PFSK-1 (cell line): ENCODE measurements around the gene TTC34.

Source experiments
- FOXP2 ChIP-seq: optimal IDR thresholded peaks from 2 replicates; pipeline ENCODE3; 2011; ENCODE audit warnings: borderline replicate concordance, control low read depth, inconsistent platforms; ENCODE audit not compliant: insufficient read depth; ENCODE audit errors: extremely low read length, extremely low read depth
- POLR2AphosphoS5 ChIP-seq: IDR thresholded peaks from 2 replicates; pipeline ENCODE4 v1.6.1; 2012; ENCODE audit warnings: low read depth, mild to moderate bottlenecking, control low read depth, low read length, moderate library complexity
- REST ChIP-seq, 2 experiments: IDR thresholded peaks; 2 replicates each; pipeline versions ENCODE4 v1.6.1 to v1.8.0; 2011 to 2012; ENCODE audit warnings: low read depth in 2 of 2, low read length in 2 of 2, control low read depth in 1 of 2, inconsistent platforms in 1 of 2, mild to moderate bottlenecking in 1 of 2, moderate library complexity in 1 of 2; ENCODE audit not compliant: insufficient read depth in 1 of 2
- SIN3A ChIP-seq: IDR thresholded peaks from 2 replicates; pipeline ENCODE4 v1.6.1; 2012; ENCODE audit warnings: mild to moderate bottlenecking, low read length, moderate library complexity, borderline replicate concordance; ENCODE audit not compliant: insufficient read depth
- TAF1 ChIP-seq: IDR thresholded peaks from 2 replicates; pipeline ENCODE4 v1.6.1; 2012; ENCODE audit warnings: low read length, control low read depth, borderline replicate concordance; ENCODE audit not compliant: insufficient read depth

Gene TTC34

DNA sequence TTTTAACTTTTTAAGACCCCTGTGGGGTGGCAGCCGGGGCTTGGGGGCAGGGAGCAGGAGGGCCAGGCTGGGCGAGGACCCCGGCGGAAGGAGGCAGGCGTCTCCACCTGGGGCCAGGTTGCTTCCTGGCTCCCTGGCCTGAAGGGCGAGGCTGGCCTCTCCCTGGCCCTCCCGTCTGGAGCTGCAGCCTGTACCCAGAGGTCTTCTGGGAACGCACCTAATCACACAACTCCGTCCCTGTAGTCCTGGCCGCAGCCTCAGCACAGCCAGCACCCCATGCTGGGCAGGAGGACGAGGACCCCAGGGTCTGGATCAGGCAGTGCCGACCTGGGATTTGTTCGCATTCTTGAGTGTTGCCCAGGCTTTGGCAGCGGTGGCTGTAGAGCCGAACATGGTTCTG, 14.1 kb upstream of the TTC34 start:
- TF ChIP-seq TAF1: no peak

DNA sequence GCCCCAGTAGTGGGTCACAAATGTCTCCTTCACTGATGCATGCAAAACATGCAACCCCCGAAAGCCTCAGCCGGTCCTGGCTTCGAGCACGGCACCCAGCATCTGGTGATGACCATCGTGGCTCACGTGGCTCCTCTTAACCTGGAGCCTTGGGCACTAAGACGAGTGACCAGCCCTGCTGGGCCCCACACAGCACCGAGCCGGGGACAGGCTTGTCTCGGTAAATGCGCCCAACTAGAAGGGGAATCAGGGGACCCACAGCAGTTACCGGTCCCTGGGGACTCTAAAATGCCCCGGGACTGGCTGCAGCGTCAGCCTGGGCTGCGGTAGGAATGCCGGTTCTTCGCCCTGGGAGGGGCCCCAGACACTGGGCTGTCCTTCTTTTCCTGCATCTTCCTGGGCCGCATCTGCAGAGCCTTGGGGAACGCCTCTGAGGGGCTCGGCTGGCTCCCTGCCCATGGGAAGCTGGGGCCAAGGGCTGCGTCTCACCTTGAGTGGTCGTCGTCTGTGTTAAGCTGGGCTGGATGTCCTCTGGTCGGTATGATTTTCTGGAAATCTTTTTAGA, 13.1 kb upstream of the TTC34 start:
- TF ChIP-seq POLR2AphosphoS5: no peak
- TF ChIP-seq FOXP2: no peak
- TF ChIP-seq SIN3A: no peak

GRCh38 chr1:2812939-2813653, 11.6 kb upstream of the TTC34 start:
- TF ChIP-seq SIN3A (no peak), REST (IDR thresholded peaks at IDR 0.05; ENCODE audit: insufficient read depth in 1 of 2, low read depth in 2 of 2, low read length in 2 of 2) (no peak), POLR2AphosphoS5 (no peak), TAF1 (no peak), FOXP2 (no peak)

DNA sequence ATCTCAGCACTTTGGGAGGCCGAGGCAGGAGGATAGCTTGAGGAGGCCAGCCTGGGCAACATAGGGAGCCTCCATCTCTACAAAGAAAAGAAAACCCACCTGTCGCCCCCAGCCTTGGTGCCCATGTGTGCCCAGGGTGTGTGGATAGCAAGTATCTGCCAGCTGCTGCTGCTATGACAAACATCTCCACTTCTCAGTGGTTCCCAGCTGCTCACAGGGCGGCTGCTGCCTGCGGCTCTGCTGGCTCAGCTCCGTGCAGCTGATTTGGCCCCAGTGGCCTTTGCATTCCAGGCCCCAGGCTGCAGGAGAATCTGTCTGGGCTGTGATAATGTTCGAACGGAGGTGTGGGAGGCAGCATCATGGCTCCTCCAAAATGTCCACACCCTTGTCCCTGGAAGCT, 10.6 kb upstream of the TTC34 start:
- TF ChIP-seq REST (IDR thresholded peaks at IDR 0.05; ENCODE audit: insufficient read depth in 1 of 2, low read depth in 2 of 2, low read length in 2 of 2) (no peak), FOXP2 (no peak), SIN3A (no peak), POLR2AphosphoS5 (no peak), TAF1 (no peak)

GRCh38 chr1:2811533-2811918, 10.0 kb upstream of the TTC34 start:
- TF ChIP-seq REST (IDR thresholded peaks at IDR 0.05; ENCODE audit: insufficient read depth in 1 of 2, low read depth in 2 of 2, low read length in 2 of 2) (no peak), POLR2AphosphoS5 (no peak), SIN3A (no peak), FOXP2 (no peak)

DNA sequence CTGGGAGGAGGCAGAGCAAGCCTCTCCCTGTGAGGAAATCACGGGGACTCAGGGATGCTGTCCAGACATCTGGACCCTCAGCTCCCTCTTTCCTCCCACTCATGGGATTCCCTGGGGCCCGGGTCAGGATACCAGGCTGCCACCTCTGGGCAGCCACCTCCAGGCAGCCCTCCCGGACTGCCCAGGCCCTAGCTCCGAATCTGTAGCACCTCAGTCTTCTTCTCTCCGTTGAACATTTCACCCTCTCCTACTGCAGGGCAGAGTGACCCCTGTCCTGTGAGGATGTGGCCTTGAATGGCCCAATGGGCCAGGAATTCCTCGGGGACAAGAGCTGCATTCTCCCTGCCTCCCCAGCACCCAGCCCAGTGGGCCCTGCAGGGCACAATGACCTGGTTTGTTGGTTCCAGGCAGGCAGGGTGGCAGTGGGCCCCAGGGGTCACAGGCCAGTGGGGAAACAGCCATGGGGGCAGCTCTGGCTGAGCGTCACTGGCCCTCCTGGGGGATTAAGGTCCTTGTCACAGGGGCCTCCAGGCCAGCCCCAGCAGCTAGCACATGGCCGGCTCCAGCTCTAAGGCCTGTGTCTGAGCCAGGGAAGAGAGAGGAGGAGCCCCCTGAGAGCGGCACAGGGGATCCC, 9.5 kb upstream of the TTC34 start:
- TF ChIP-seq TAF1 (no peak), POLR2AphosphoS5 (no peak)

DNA sequence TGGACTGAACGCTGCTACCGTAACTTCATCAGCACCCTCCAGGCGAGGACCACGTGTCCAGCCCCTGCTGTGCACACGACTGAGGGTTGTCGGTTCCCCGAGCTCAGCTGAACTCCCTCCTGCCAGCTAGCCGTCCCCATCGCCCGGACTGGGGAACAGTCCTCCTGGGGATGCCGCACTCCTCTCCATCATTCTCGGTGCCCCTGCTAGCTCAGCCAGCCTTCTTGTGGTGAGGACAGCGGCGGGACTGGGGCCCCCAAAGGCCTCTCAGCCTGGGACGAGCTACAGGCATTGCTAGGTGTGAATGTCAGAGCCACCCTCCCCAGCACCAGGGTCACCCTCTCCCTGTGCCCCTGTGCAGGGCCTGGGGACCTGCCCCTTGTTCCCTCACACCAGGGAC, 8.8 kb upstream of the TTC34 start:
- TF ChIP-seq REST (IDR thresholded peaks at IDR 0.05; ENCODE audit: insufficient read depth in 1 of 2, low read depth in 2 of 2, low read length in 2 of 2) (no peak), POLR2AphosphoS5 (no peak), SIN3A (no peak), TAF1 (no peak), FOXP2 (no peak)
